Common myeloid progenitor, CD34-positive (primary cell): ENCODE results near the gene TEX2.
"Not testable (repeated sequence)": the region's sequence is repeated elsewhere in the genome, so short reads cannot be mapped to it uniquely, and the experiment has no call there.

Experiments
- CTCF ChIA-PET: fragments of 350-600 bp; sonication (Branson Sonifier 250); formaldehyde crosslinking; loops from one replicate; lab custom pipeline; 2021; ENCODE audit warnings: antibody characterized with exemption; lab: Charles Lee
- POLR2A ChIA-PET: fragments of 350-600 bp; sonication (Branson Sonifier 250); formaldehyde crosslinking; loops from one replicate; lab custom pipeline; 2021; ENCODE audit warnings: antibody characterized with exemption; lab: Charles Lee
- DNase-seq, 3 donors: peaks; one replicate each; pipeline versions ENCODE4 v3.0.0 to v3.0.0-alpha.2; 2013
- H3K27ac ChIP-seq, 2 experiments: 1 replicate in 1 of 2; 2 replicates in 1 of 2; pipeline ENCODE4 v1.7.0; 2013; ENCODE audit warnings: inconsistent platforms in 2 of 2, low read length in 2 of 2, mild to moderate bottlenecking in 2 of 2, low read depth in 1 of 2, moderate library complexity in 1 of 2; ENCODE audit not compliant: severe bottlenecking in 2 of 2, insufficient read depth in 1 of 2, poor library complexity in 1 of 2
- H3K27me3 ChIP-seq, 5 experiments: replicated peaks in 2 of 5; 1 replicate in 3 of 5; 2 replicates in 2 of 5; pipeline versions ENCODE4 v1.6.1 to v1.7.0; 2013; ENCODE audit warnings: low read length in 4 of 5, mild to moderate bottlenecking in 2 of 5, moderate library complexity in 2 of 5, inconsistent platforms in 1 of 5; ENCODE audit not compliant: insufficient read depth in 5 of 5, control insufficient read depth in 4 of 5
- H3K36me3 ChIP-seq, 4 experiments: 1 replicate in 2 of 4; 2 replicates in 2 of 4; pipeline versions ENCODE4 v1.6.1 to v1.7.0; 2013; ENCODE audit warnings: low read length in 3 of 4, control low read depth in 1 of 4, mild to moderate bottlenecking in 1 of 4; ENCODE audit not compliant: control insufficient read depth in 4 of 4, insufficient read depth in 4 of 4
- H3K4me1 ChIP-seq, 4 experiments: 1 replicate in 3 of 4; 2 replicates in 1 of 4; pipeline versions ENCODE4 v1.6.1 to v1.7.1; 2013; ENCODE audit warnings: low read length in 3 of 4, mild to moderate bottlenecking in 3 of 4, control low read depth in 1 of 4, inconsistent platforms in 1 of 4, moderate library complexity in 1 of 4; ENCODE audit not compliant: control insufficient read depth in 4 of 4, insufficient read depth in 4 of 4; ENCODE audit errors: control extremely low read depth in 1 of 4
- H3K4me3 ChIP-seq, 7 experiments: 1 replicate in 4 of 7; 2 replicates in 3 of 7; pipeline versions ENCODE4 v1.5.1 to v1.7.0; 2013; ENCODE audit warnings: mild to moderate bottlenecking in 7 of 7, low read length in 6 of 7, moderate library complexity in 6 of 7, inconsistent platforms in 2 of 7, low read depth in 2 of 7, control low read depth in 1 of 7; ENCODE audit not compliant: insufficient read depth in 4 of 7, control insufficient read depth in 1 of 7; ENCODE audit errors: extremely low read depth in 1 of 7
- H3K9me3 ChIP-seq, 5 experiments: 1 replicate in 4 of 5; 2 replicates in 1 of 5; pipeline versions ENCODE4 v1.6.1 to v1.7.1; 2013; ENCODE audit warnings: low read length in 4 of 5, mild to moderate bottlenecking in 2 of 5, inconsistent platforms in 1 of 5, low read depth in 1 of 5, moderate library complexity in 1 of 5; ENCODE audit not compliant: control insufficient read depth in 4 of 5, insufficient read depth in 2 of 5; ENCODE audit errors: control extremely low read depth in 1 of 5
- WGBS: methylation state at CpG from one replicate; pipeline ENCODE4 v1.1.5; 2013; ENCODE audit not compliant: insufficient coverage; 5-methylcytosine and 5-hydroxymethylcytosine counted together

Gene TEX2

DNA sequence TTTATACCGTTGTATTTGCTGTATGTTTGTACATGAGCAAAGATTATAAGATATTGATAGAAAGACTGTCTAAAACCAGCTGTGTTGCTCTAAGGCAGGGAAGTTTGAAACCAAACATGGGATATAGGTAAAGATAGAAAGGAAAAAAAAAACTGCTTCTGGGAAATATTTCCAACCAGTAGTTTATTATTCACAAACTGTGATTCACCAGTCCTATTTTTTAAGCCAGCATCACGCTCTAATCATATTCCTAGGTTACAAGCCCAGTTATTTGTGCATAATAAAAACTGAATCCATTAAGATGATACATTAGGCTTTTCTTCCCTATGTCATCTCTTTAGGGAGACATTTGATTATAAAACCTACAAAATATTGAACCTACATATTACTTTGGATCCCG is 137.1 kb downstream of the TEX2 start:
- CTCF ChIA-PET: interaction anchor here (1.1 kb wide), 1 partner anchor 13 kb away, joined by 5 read pairs; no protein-coding TSS in a partner anchor
- no peaks in the 10 kb centered on the region for H3K9me3 ChIP-seq
- H3K4me1 ChIP-seq: peaks cover 0 to 24% (median 21%) of the 10 kb centered on the region in 4 experiments
- H3K27ac ChIP-seq: no peak overlapping the region
- no peak overlapping the region for H3K4me3 ChIP-seq
- no peaks in the 10 kb centered on the region for H3K36me3 ChIP-seq
- WGBS: 93% methylated on average over 2 of the region's 3 CpGs
- no peaks in the 10 kb centered on the region for H3K27me3 ChIP-seq
- POLR2A ChIA-PET: no interaction called here
- no peak for DNase-seq

DNA sequence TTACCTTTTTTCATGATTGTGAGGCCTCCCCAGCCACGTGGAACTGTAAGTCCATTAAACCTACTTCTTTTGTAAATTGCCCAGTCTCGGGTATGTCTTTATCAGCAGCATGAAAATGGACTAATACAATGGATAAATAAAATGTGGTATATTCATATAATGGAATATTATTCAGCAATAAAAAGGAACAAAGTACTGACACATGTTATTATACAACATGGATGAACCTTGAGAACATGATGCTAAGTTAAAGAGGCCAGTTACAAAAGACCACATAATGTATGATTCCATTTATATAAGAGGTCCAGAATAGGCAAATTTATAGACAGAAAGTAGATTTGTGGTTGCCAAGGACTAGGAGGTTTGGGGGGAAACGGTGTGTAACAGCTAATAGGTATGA is 138.5 kb downstream of the TEX2 start:
- no peaks in the 10 kb centered on the region for H3K27me3 ChIP-seq
- no peak overlapping the region for H3K27ac ChIP-seq
- H3K9me3 ChIP-seq: no peaks in the 10 kb centered on the region
- H3K4me1 ChIP-seq: peaks cover 0 to 22% (median 16%) of the 10 kb centered on the region in 4 experiments
- H3K36me3 ChIP-seq: no peaks in the 10 kb centered on the region
- CTCF ChIA-PET: interaction anchor here (0.9 to 1.2 kb wide), 4 partner anchors 9 to 61 kb away, joined by 3 read pairs; no protein-coding TSS in a partner anchor
- WGBS: 100% methylated on average over 1 of the region's 3 CpGs
- DNase-seq: no peak
- no peak overlapping the region for H3K4me3 ChIP-seq
- POLR2A ChIA-PET: no interaction called here

DNA sequence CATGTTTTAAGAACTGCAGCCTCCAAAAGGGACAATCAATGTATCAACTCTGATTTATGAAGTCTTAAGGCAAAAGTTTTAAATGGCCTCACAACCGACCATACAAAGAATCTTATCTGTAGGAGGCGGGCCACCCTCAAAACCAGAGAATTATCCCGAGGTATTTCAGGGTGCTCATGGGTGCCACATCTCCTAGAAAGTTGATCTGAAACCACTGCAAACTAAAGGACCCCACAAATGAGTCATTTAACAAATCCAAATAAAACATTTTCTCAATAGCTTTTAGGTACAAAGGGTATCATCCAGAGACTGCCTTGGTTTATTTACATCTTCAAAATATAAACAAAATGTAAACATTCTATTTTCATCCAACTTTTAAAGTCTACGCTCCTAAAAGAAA is 139.9 kb downstream of the TEX2 start:
- H3K4me3 ChIP-seq: no peak overlapping the region
- peaks cover 2 to 19% (median 14%) of the 10 kb centered on the region in 4 experiments for H3K4me1 ChIP-seq
- H3K27me3 ChIP-seq: no peaks in the 10 kb centered on the region
- no peaks in the 10 kb centered on the region for H3K36me3 ChIP-seq
- no peak overlapping the region for H3K27ac ChIP-seq
- WGBS: 95% methylated on average over 3 of the region's 4 CpGs
- no peak for DNase-seq
- CTCF ChIA-PET: interaction anchor here (0.9 kb wide), 1 partner anchor 11 kb away, joined by 4 read pairs; no protein-coding TSS in a partner anchor
- POLR2A ChIA-PET: no interaction called here
- no peaks in the 10 kb centered on the region for H3K9me3 ChIP-seq

DNA sequence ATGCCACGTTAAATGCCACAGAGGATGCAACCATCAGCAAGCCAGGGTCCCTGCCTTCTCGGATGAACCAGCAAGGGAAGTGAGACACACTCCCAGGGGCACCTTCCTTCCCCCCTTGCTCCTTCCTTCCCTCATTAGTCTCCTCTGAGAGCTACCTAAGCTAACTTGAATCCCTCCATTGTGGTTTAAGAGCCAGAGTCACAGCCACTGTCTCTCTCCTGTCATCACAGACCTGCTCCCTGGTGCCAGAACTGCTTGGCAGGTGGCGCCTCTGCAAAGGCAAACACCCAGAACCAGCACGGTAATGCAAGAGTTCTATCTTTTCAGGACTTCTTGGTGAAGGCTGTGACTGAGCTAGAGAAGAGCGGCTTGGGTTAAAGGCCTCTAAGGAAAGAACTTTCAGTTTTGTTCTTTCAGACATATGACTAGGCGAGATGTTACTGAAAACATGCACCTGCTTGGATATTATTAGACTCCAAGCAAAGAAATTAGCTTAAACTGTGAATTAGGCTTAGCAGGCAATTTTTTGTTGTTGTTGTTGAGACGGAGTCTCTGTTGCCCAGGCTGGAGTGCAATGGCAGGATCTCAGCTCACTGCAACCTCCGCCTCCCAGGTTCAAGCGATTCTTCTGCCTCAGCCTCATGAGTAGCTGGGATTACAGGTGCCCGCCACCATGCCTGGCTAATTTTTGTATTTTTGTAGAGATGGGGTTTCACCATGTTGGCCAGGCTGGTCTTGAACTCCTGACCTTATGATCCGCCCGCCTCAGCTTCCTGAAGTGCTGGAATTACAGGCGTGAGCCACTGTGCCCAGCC is 141.9 kb downstream of the TEX2 start:
- not testable (repeated sequence) for H3K9me3 ChIP-seq, H3K4me3 ChIP-seq, H3K36me3 ChIP-seq, H3K27me3 ChIP-seq, H3K27ac ChIP-seq
- POLR2A ChIA-PET: interaction anchor here (0.6 to 1.2 kb wide), 3 partner anchors 8 to 37 kb away, joined by 3 read pairs; no protein-coding TSS in a partner anchor
- peaks cover 6 to 23% (median 16%) of the 10 kb centered on the region in 4 experiments for H3K4me1 ChIP-seq
- peak in 2 of 3 donors; percentile 53 to 58 for DNase-seq
- CTCF ChIA-PET: interaction anchor here (0.8 to 2.8 kb wide), 8 partner anchors 10 to 175 kb away, joined by 3 to 25 read pairs (median 4); partner anchors contain the start of gene ERN1
- 96% methylated on average over 7 of the region's 13 CpGs for whole genome bisulfite sequencing

DNA sequence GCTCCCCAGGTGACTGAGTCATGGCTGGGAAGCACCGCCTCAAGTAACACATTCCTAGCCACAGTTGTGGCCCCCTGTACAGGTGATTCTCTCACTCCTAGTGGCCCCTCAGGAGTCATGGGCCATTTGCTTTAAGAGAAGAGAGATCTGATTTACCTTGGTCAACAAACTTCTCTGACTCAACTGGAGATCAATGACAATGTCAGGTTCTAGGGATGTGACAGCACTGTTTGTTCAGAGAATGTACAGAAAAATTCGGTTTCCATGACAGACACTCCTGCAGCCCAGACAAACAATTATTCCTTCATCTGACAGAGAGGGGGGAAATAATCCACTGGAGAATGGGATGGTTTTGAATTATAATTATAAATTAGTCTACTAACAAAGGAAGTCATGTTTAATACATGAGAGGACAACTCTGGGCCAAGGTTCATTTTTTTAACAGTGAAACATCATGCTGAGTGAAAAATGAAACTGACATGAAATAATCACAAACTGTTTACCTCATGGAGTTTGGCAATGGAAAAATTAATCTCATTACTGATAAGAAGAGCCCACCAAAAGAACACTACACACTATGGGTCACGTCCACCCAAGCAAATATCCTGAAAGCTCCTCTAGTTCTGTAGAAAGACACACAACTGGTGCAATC is 142.8 kb downstream of the TEX2 start:
- DNase-seq: no peak
- Histone ChIP-seq H3K4me1 (peaks cover 6 to 23% (median 16%) of the 10 kb centered on the region in 4 experiments), H3K9me3 (no peaks in the 10 kb centered on the region), H3K4me3 (no peak overlapping the region), H3K27me3 (no peaks in the 10 kb centered on the region), H3K36me3 (no peaks in the 10 kb centered on the region), H3K27ac (no peak overlapping the region)
- CTCF ChIA-PET: interaction anchor here (1.1 to 2.8 kb wide), 5 partner anchors 10 to 46 kb away, joined by 3 to 25 read pairs (median 5); partner anchors contain the start of gene ERN1
- 100% methylated on average over 1 of the region's 3 CpGs for WGBS
- POLR2A ChIA-PET: interaction anchor here (1.2 kb wide), 1 partner anchor 33 kb away, joined by 3 read pairs; no protein-coding TSS in a partner anchor

DNA sequence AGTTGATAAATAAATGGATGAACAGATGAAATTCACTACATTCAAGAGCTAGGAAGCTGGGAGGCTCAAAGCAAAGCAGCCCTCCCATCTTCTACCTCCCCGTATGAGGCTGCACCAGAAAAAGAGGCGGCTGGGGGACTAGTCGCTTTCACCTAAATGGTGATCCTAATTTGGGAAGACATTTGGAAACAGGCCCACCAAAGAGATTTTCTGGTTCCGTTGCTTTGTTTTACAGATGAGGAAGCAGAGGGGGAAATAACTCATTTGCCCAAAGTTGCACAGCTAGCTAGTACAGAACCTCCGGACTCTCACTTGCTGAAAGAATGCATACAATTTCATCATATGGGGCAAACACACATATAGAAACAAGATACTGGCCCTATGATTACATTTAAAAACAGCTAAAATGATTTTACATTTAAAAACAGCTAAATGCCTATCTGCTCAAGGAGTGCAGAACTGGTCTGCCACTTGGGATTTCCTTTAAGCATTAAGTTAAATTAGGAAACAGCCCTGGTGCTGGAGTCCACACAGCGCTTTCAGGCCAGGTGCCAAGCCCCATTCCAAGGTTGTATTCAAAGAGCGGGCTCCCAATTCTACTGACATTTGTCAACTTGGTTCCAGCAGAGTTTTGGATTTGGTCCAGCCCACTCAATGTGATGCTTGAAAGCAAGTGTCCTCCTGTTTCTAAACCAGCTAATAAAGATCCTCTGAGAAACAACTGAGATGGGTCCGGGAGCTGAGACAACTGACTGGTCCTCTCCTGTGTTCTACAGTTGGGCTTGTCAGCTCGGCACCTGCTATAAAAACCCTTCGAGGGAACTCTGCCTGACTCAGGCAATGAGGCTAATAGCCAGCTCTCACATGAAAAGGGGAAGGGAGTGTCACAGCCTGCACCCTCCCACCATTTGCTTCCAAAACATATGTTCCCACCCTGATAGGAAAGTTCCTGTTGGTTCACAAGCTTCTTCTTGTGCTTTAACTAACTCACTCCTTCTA is 144.8 kb downstream of the TEX2 start:
- WGBS: 38% methylated on average over 8 of the region's 10 CpGs
- Histone ChIP-seq H3K36me3 (no peaks in the 10 kb centered on the region), H3K9me3 (no peaks in the 10 kb centered on the region), H3K4me3 (no peak overlapping the region), H3K27ac (no peak overlapping the region), H3K4me1 (peaks cover 6 to 23% (median 16%) of the 10 kb centered on the region in 4 experiments), H3K27me3 (no peaks in the 10 kb centered on the region)
- peak; percentile 44 to 89 (median 83) for DNase-seq
- CTCF ChIA-PET: interaction anchor here (0.6 to 1.8 kb wide), 10 partner anchors 10 to 300 kb away, joined by 3 to 10 read pairs (median 3); no protein-coding TSS in a partner anchor
- POLR2A ChIA-PET: interaction anchor here (0.7 to 1.4 kb wide), 2 partner anchors 12 to 48 kb away, joined by 4 to 15 read pairs; partner anchors contain the start of gene ERN1
